ENCODE measurements around the gene TGDS. TPM values are rescaled to one million over a fixed set of nuclear protein-coding genes. Genes with fewer than 3 reads are reported as not detected.

The TGDS gene
- total RNA-seq, 4 donors from 2014 or later, result 3.0 to 20.2 (median 9.6) TPM

DNA sequence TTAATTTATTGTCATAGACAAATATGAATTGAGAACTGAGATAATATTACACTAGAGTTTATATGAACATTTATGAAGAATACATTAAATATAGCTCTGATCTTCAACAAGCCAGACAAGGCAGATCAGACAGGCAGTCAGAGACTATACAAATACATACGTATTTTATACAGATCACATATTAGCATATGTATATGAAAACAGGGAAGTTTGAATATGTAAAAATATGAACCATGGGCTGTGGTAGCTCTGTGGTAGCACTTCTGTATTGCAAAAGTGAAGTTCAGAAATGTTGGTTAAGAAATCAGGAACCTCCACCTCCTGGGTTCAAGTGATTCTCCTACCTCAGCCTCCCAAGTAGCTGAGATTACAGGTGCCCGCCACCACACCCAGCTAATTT is 26.4 kb upstream of the TGDS start:
- no peaks in the 10 kb centered on the region for H3K9me3 ChIP-seq
- no peak overlapping the region for H3K27ac ChIP-seq
- H3K27me3 ChIP-seq, result no peaks in the 10 kb centered on the region
- H3K4me1 ChIP-seq, result no peaks in the 10 kb centered on the region
- WGBS, 2 donors (ENCODE audit: low coverage in 1 of 2), result 56 to 92% methylated on average over 1 to 2 of the region's 2 CpGs
- intact Hi-C loops (cut with DNase I; ENCODE audit: low total_unique reads) (no loop called here), in situ Hi-C loops (cut with MboI; ENCODE audit: low pct_ligation_motif_present in 1 of 4, low pct_unique_long_range_greater_than_20kb in 1 of 4, low sequenced_read_pairs in 3 of 4) (no loop called here)
- H3K4me3 ChIP-seq, result no peak overlapping the region
- H3K36me3 ChIP-seq, result peaks cover 0 to 34% (median 4%) of the 10 kb centered on the region in 4 donors
- TF ChIP-seq POLR2A (IDR thresholded peaks at IDR 0.05) (no peak), CTCF (IDR thresholded peaks at IDR 0.05) (no peak), EP300 (IDR thresholded peaks at IDR 0.05; ENCODE audit: low read depth) (no peak), POLR2AphosphoS5 (IDR thresholded peaks at IDR 0.05) (no peak)
- DNase-seq, result no peak

GRCh38 chr13:94620286-94620896 is 24.4 kb upstream of the TGDS start:
- no peaks in the 10 kb centered on the region for H3K9me3 ChIP-seq
- peaks cover 0 to 23% (median 2%) of the 10 kb centered on the region in 4 donors for H3K36me3 ChIP-seq
- H3K27me3 ChIP-seq, result no peaks in the 10 kb centered on the region
- H3K4me3 ChIP-seq, result no peak overlapping the region
- TF ChIP-seq CTCF (IDR thresholded peaks at IDR 0.05) (peak; percentile 46 to 58 (median 50)), POLR2AphosphoS5 (IDR thresholded peaks at IDR 0.05) (no peak)
- H3K27ac ChIP-seq, result no peak overlapping the region
- no peak for DNase-seq
- WGBS, 2 donors (ENCODE audit: low coverage in 1 of 2), result 87 to 93% methylated on average over 2 of the region's 2 CpGs
- in situ Hi-C loops (cut with MboI; ENCODE audit: low pct_ligation_motif_present in 1 of 4, low pct_unique_long_range_greater_than_20kb in 1 of 4, low sequenced_read_pairs in 3 of 4), result no loop called here
- intact Hi-C loops (cut with DNase I; ENCODE audit: low total_unique reads), result no loop called here
- no peaks in the 10 kb centered on the region for H3K4me1 ChIP-seq

GRCh38 chr13:94617389-94618000 is 21.5 kb upstream of the TGDS start:
- no peak for DNase-seq
- WGBS, 2 donors (ENCODE audit: low coverage in 1 of 2), result 65 to 68% methylated on average over 4 of the region's 4 CpGs
- Histone ChIP-seq H3K9me3 (no peaks in the 10 kb centered on the region), H3K36me3 (peaks cover 0 to 11% (median 0%) of the 10 kb centered on the region in 4 donors), H3K4me3 (no peak overlapping the region), H3K4me1 (no peaks in the 10 kb centered on the region), H3K27ac (no peak overlapping the region), H3K27me3 (no peaks in the 10 kb centered on the region)
- TF ChIP-seq POLR2A (IDR thresholded peaks at IDR 0.05) (no peak), CTCF (IDR thresholded peaks at IDR 0.05) (peak; percentile 54 to 64 (median 59)), POLR2AphosphoS5 (IDR thresholded peaks at IDR 0.05) (no peak), EP300 (IDR thresholded peaks at IDR 0.05; ENCODE audit: low read depth) (no peak)
- in situ Hi-C loops (cut with MboI; ENCODE audit: low pct_ligation_motif_present in 1 of 4, low pct_unique_long_range_greater_than_20kb in 1 of 4, low sequenced_read_pairs in 3 of 4) (loop anchor here in 3 of 4 donors (10.0 kb wide), 1 partner anchor 183 kb away; no protein-coding TSS in a partner anchor), intact Hi-C loops (cut with DNase I; ENCODE audit: low total_unique reads) (loop anchor here (5.0 kb wide), 1 partner anchor 185 kb away; no protein-coding TSS in a partner anchor)

DNA sequence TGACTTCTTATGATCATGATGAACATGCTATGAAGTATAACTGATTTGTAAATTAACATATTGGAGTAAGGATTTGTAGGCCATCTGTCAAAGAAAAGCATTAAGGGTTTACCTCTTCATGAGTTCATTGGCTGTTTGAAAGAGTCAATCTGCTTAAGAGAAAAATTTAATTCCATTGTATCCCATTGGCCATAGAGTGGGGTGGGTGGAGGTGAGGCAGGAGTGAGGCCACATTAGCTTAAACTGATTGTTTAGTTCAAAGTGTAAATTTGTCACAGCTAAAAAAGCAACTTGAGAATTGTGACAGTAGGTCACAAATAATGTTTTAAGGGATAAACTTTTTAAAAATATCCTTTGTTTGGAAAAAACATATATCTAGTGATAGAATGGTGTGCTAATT is 17.1 kb upstream of the TGDS start:
- in situ Hi-C loops (cut with MboI; ENCODE audit: low pct_ligation_motif_present in 1 of 4, low pct_unique_long_range_greater_than_20kb in 1 of 4, low sequenced_read_pairs in 3 of 4), result loop anchor here (5.0 to 10.0 kb wide), 2 partner anchors 176 to 178 kb away; no protein-coding TSS in a partner anchor
- Histone ChIP-seq H3K4me1 (no peaks in the 10 kb centered on the region), H3K27me3 (no peaks in the 10 kb centered on the region), H3K27ac (no peak overlapping the region), H3K36me3 (no peaks in the 10 kb centered on the region), H3K4me3 (no peak overlapping the region), H3K9me3 (no peaks in the 10 kb centered on the region)
- intact Hi-C loops (cut with DNase I; ENCODE audit: low total_unique reads), result no loop called here
- no peak for DNase-seq
- TF ChIP-seq POLR2AphosphoS5 (IDR thresholded peaks at IDR 0.05), result no peak
- TF ChIP-seq POLR2A (IDR thresholded peaks at IDR 0.05), result no peak
- no peak for TF ChIP-seq EP300 (IDR thresholded peaks at IDR 0.05; ENCODE audit: low read depth)
- TF ChIP-seq CTCF (IDR thresholded peaks at IDR 0.05), result no peak

Data from transverse colon (tissue), 4 donors.